ENCODE results near the gene TRIM9. TPM values are rescaled to one million over a fixed set of nuclear protein-coding genes. Genes with fewer than 3 reads are reported as not detected.

Gene TRIM9
- total and polyA plus RNA-seq, 2 donors (not counting 3 experiments of a cell fraction or from before 2014, with no cell fraction given) = not detected

- Histone ChIP-seq H3K27ac (ENCODE audit: insufficient read depth, low read depth, low read length) (no peak overlapping the region), H2AFZ (ENCODE audit: low read depth, low read length) (no peak overlapping the region), H4K20me1 (replicated peaks; ENCODE audit: control insufficient read depth, extremely low read depth, insufficient read depth, low read length) (no peaks in the 10 kb centered on the region), H3K9me1 (replicated peaks; ENCODE audit: control insufficient read depth, extremely low read depth, insufficient read depth, low read length) (no peaks in the 10 kb centered on the region), H3K4me1 (ENCODE audit: control insufficient read depth, extremely low read depth, insufficient read depth, low read length) (no peaks in the 10 kb centered on the region), H3K4me3 (replicated peaks in 1 of 3; ENCODE audit: insufficient read depth in 1 of 3, low read depth in 1 of 3, low read length in 3 of 3) (no peak overlapping the region), H3K9me3 (replicated peaks; ENCODE audit: control insufficient read depth, insufficient read depth, low read length) (no peaks in the 10 kb centered on the region), H3K36me3 (ENCODE audit: control insufficient read depth in 2 of 2, extremely low read depth in 1 of 2, insufficient read depth in 2 of 2, low read length in 2 of 2) (peaks cover 0 to 8% of the 10 kb centered on the region in 2 experiments), H3K9ac (replicated peaks; ENCODE audit: extremely low read depth, insufficient read depth, low read length) (no peak overlapping the region), H3K79me2 (ENCODE audit: control insufficient read depth, insufficient read depth, low read length) (no peaks in the 10 kb centered on the region), H3K4me2 (ENCODE audit: insufficient read depth, low read length) (no peak overlapping the region), H3K27me3 (ENCODE audit: control insufficient read depth in 2 of 2, insufficient read depth in 2 of 2, low read length in 2 of 2) (no peaks in the 10 kb centered on the region)
- intact Hi-C loops (cut with micrococcal nuclease) (no loop called here), dilution Hi-C loops (cut with MboI; ENCODE audit: extremely low pct_ligation_motif_present, low sequenced_read_pairs) (no loop called here)
- BruUV-seq (replicated peaks) = no TSS peak
- CTCF ChIA-PET = no interaction called here
- DNase-seq (ENCODE audit: low read depth, low spot score) (no peak), FAIRE-seq (no peak)
- POLR2A ChIA-PET = no interaction called here
- no peak for TF ChIP-seq CTCF (IDR thresholded peaks at IDR 0.05; ENCODE audit: extremely low read depth in 1 of 2, insufficient read depth in 1 of 2, low read depth in 1 of 2, low read length in 2 of 2)
- TF ChIP-seq FOS (IDR thresholded peaks at IDR 0.05; ENCODE audit: borderline replicate concordance, insufficient read depth, low read length) = no peak
- TF ChIP-seq POLR2AphosphoS5 (IDR thresholded peaks at IDR 0.05; ENCODE audit: insufficient read depth, low read depth, low read length) = no peak
- TF ChIP-seq EZH2 (IDR thresholded peaks at IDR 0.05; ENCODE audit: borderline replicate concordance, low read depth, low read length, severe bottlenecking) = no peak
- no peak for TF ChIP-seq JUN (IDR thresholded peaks at IDR 0.05; ENCODE audit: borderline replicate concordance, insufficient read depth, insufficient read length, low read depth)
- TF ChIP-seq POLR2A (IDR thresholded peaks at IDR 0.05; ENCODE audit: low read depth, low read length) = no peak
- TF ChIP-seq MYC (IDR thresholded peaks at IDR 0.05; ENCODE audit: low read depth, low read length) = no peak
- TF ChIP-seq GATA2 (IDR thresholded peaks at IDR 0.05; ENCODE audit: insufficient read depth, insufficient read length, low read depth, low read length) = no peak
- TF ChIP-seq MAX (IDR thresholded peaks at IDR 0.05; ENCODE audit: insufficient read depth, insufficient read length) = no peak
These were observed 162.1 kb downstream of the TRIM9 start for GRCh38 chr14:50932592-50933495.

Data from endothelial cell of umbilical vein (primary cell).